GM23338 (cell line): ENCODE results near the gene CIT. TPM values are rescaled to one million over a fixed set of nuclear protein-coding genes. Genes with fewer than 3 reads are reported as not detected.

Experiments
- ATAC-seq: fragments of 200-7000 bp; cut with Tn5 transposase; 3 replicates; pipeline ENCODE4 v1.9.1; 2020
- DNase-seq: peaks from one replicate; pipeline ENCODE4 v3.0.0-alpha.2; 2015; ENCODE audit warnings: low spot score
- H2AFZ ChIP-seq: fragments of 200-600 bp; sonication (generic); 2 replicates; pipeline ENCODE4 v1.8.0; 2016; ENCODE audit warnings: antibody characterized with exemption, mild to moderate bottlenecking, moderate library complexity
- H3F3A ChIP-seq: fragments of 200-600 bp; sonication (generic); replicated peaks from 2 replicates; pipeline ENCODE4 v1.8.0; 2017; ENCODE audit warnings: antibody characterized with exemption, mixed run types, low read depth
- H3K27ac ChIP-seq: fragments of 200-600 bp; sonication (generic); 2 replicates; pipeline ENCODE4 v1.6.1; 2016; ENCODE audit warnings: low read depth
- H3K27me3 ChIP-seq: fragments of 200-600 bp; sonication (generic); 2 replicates; pipeline ENCODE4 v1.8.0; 2016; ENCODE audit warnings: mild to moderate bottlenecking, mixed run types, moderate library complexity; ENCODE audit not compliant: insufficient read depth
- H3K36me3 ChIP-seq: fragments of 200-600 bp; sonication (generic); 2 replicates; pipeline ENCODE4 v1.8.0; 2016; ENCODE audit warnings: mild to moderate bottlenecking; ENCODE audit not compliant: insufficient read depth
- H3K4me1 ChIP-seq: fragments of 200-600 bp; sonication (generic); 2 replicates; pipeline ENCODE4 v1.8.0; 2016; ENCODE audit warnings: mild to moderate bottlenecking, moderate library complexity; ENCODE audit not compliant: insufficient read depth
- H3K4me2 ChIP-seq: fragments of 200-600 bp; sonication (generic); 2 replicates; pipeline ENCODE4 v1.7.1; 2017; ENCODE audit warnings: mixed run types
- H3K4me3 ChIP-seq: fragments of 200-600 bp; sonication (generic); 2 replicates; pipeline ENCODE4 v1.6.1; 2016; ENCODE audit warnings: mixed run types
- H3K79me2 ChIP-seq: fragments of 200-600 bp; sonication (generic); replicated peaks from 2 replicates; pipeline ENCODE4 v1.8.0; 2017; ENCODE audit warnings: mild to moderate bottlenecking; ENCODE audit not compliant: insufficient read depth
- H3K9me2 ChIP-seq: fragments of 200-600 bp; sonication (generic); 2 replicates; pipeline ENCODE4 v1.8.0; 2017; ENCODE audit not compliant: insufficient read depth
- H4K20me1 ChIP-seq: fragments of 200-600 bp; sonication (generic); replicated peaks from 2 replicates; pipeline ENCODE4 v1.8.0; 2017; ENCODE audit warnings: mild to moderate bottlenecking; ENCODE audit not compliant: insufficient read depth
- H3K27ac Mint-ChIP-seq: 2 replicates; pipeline ENCODE4 v1.8.0; 2020; ENCODE audit warnings: inconsistent platforms, mild to moderate bottlenecking, moderate library complexity, mixed read lengths
- H3K27me3 Mint-ChIP-seq: 3 replicates; pipeline ENCODE4 v1.8.0; 2022; ENCODE audit warnings: low read depth, mild to moderate bottlenecking, moderate library complexity, mixed read lengths, inconsistent platforms; ENCODE audit not compliant: insufficient read depth, poor library complexity
- H3K36me3 Mint-ChIP-seq: 3 replicates; pipeline ENCODE4 v1.8.0; 2021; ENCODE audit warnings: low read depth, mild to moderate bottlenecking, inconsistent platforms, moderate library complexity, mixed read lengths
- H3K4me1 Mint-ChIP-seq: 3 replicates; pipeline ENCODE4 v1.8.0; 2020; ENCODE audit warnings: mild to moderate bottlenecking, inconsistent platforms, mixed read lengths
- H3K4me3 Mint-ChIP-seq: 3 replicates; pipeline ENCODE4 v1.8.0; 2021; ENCODE audit warnings: moderate library complexity, mild to moderate bottlenecking, inconsistent platforms, mixed read lengths
- H3K9me3 Mint-ChIP-seq: 3 replicates; pipeline ENCODE4 v1.8.0; 2020; ENCODE audit warnings: moderate library complexity, mild to moderate bottlenecking, inconsistent platforms, mixed read lengths
- CREB1 ChIP-seq: fragments of 250-450 bp; sonication (Bioruptor Pico); IDR thresholded peaks from 2 replicates; pipeline ENCODE4 v1.5.0; 2020; ENCODE audit warnings: low read depth, mild to moderate bottlenecking, moderate library complexity
- CTCF ChIP-seq, 2 experiments: fragments of 200-600 bp in 1 of 2; sonication (generic) in 1 of 2; conservative IDR thresholded peaks; 2 replicates each; pipeline versions ENCODE4 v1.5.1 to v1.6.1; 2016 to 2017; ENCODE audit warnings: antibody characterized with exemption in 2 of 2, low read depth in 2 of 2, mild to moderate bottlenecking in 2 of 2, moderate library complexity in 1 of 2
- ETS1 ChIP-seq: IDR thresholded peaks from 2 replicates; pipeline ENCODE4 v1.6.1; 2016; ENCODE audit warnings: antibody characterized with exemption
- EZH2 ChIP-seq: fragments of 200-600 bp; sonication (generic); IDR thresholded peaks from one replicate; pipeline ENCODE4 v1.8.0; 2017; ENCODE audit warnings: antibody characterized with exemption, mild to moderate bottlenecking, low read depth; ENCODE audit not compliant: unreplicated experiment
- EZH2phosphoT487 ChIP-seq: fragments of 200-600 bp; sonication (generic); IDR thresholded peaks from one replicate; pipeline ENCODE4 v1.8.1; 2018; ENCODE audit warnings: antibody characterized with exemption; ENCODE audit not compliant: unreplicated experiment
- JUNB ChIP-seq: IDR thresholded peaks from one replicate; pipeline ENCODE4 v1.6.1; 2016; ENCODE audit warnings: antibody characterized with exemption; ENCODE audit not compliant: unreplicated experiment
- NANOG ChIP-seq: IDR thresholded peaks from 2 replicates; pipeline ENCODE4 v1.6.1; 2016; ENCODE audit warnings: antibody characterized with exemption, borderline replicate concordance
- POLR2AphosphoS5 ChIP-seq: IDR thresholded peaks from 2 replicates; pipeline ENCODE4 v1.6.1; 2016; ENCODE audit warnings: antibody characterized with exemption, low read depth
- REST ChIP-seq: IDR thresholded peaks from one replicate; pipeline ENCODE4 v1.6.1; 2018; ENCODE audit warnings: antibody characterized with exemption; ENCODE audit not compliant: unreplicated experiment
- STAT1 ChIP-seq: IDR thresholded peaks from one replicate; pipeline ENCODE4 v1.6.1; 2016; ENCODE audit warnings: antibody characterized with exemption; ENCODE audit not compliant: unreplicated experiment
- ZNF114 ChIP-seq: fragments of 250-450 bp; sonication (Bioruptor Pico); IDR thresholded peaks from 2 replicates; pipeline ENCODE4 v1.5.0; 2020; ENCODE audit warnings: mild to moderate bottlenecking, moderate library complexity
- ZNF331 ChIP-seq: fragments of 250-450 bp; sonication (Bioruptor Pico); IDR thresholded peaks from 2 replicates; pipeline ENCODE4 v1.5.0; 2020; ENCODE audit warnings: low read depth, mild to moderate bottlenecking, moderate library complexity
- ZNF462 ChIP-seq: fragments of 250-450 bp; sonication (Bioruptor Pico); IDR thresholded peaks from 2 replicates; pipeline ENCODE4 v1.5.0; 2020; ENCODE audit warnings: mild to moderate bottlenecking, moderate library complexity
- polyA plus RNA-seq: library from polyadenylated mRNA; unstranded; fragments of >200 nt; fragmentation: Nextera tagmentation; extraction: Ambion mirVana; gene quantifications from 2 replicates; pipeline ENCODE4 v1.2.1, GENCODE V29; 2016
- total RNA-seq: library from RNA; depleted of rRNA; stranded (reverse); fragments of >200 nt; shearing (Covaris generic); gene quantifications from 2 replicates; pipeline ENCODE4 v1.2.3, GENCODE V29; 2014

Gene CIT
- total and polyA plus RNA-seq, 2 experiments from 2014 or later: 9.7 to 47.8 TPM

GRCh38 chr12:119700078-119700477, 177.0 kb downstream of the CIT start (continued):
- no peak for TF ChIP-seq ZNF114

- Histone ChIP-seq H3F3A (no peaks in the 10 kb centered on the region), H4K20me1 (no peaks in the 10 kb centered on the region; the same call in 1 of the 2 replicates), H3K4me3 (no peak overlapping the region), H3K9me2 (no peaks in the 10 kb centered on the region), H2AFZ (no peak overlapping the region), H3K79me2 (no peaks in the 10 kb centered on the region), H3K4me2 (no peak overlapping the region), H3K27me3 (no peaks in the 10 kb centered on the region), H3K36me3 (peaks cover 13% of the 10 kb centered on the region), H3K27ac (no peak overlapping the region), H3K4me1 (no peaks in the 10 kb centered on the region)
- DNase-seq (no peak), ATAC-seq (no peak)
- H3K4me1 Mint-ChIP-seq: peaks cover 7% of the 10 kb centered on the region; the same call in 2 of the 3 replicates
- H3K36me3 Mint-ChIP-seq: peaks cover 48% of the 10 kb centered on the region
- TF ChIP-seq JUNB (no peak), ZNF462 (CRISPR knock-in tag) (no peak), EZH2 (no peak), POLR2AphosphoS5 (no peak), CTCF (conservative IDR thresholded peaks at IDR 0.05; ENCODE audit: low read depth in 2 of 2) (no peak), ZNF331 (CRISPR knock-in tag) (no peak), ZNF114 (no peak), NANOG (no peak), ETS1 (no peak), STAT1 (no peak), REST (no peak), CREB1 (CRISPR knock-in tag) (no peak), EZH2phosphoT487 (no peak)
- no peak overlapping the region for H3K27ac Mint-ChIP-seq
- no peaks in the 10 kb centered on the region for H3K9me3 Mint-ChIP-seq
- no peak overlapping the region for H3K4me3 Mint-ChIP-seq
- peaks cover 6% of the 10 kb centered on the region for H3K27me3 Mint-ChIP-seq
Measured at GRCh38 chr12:119699199-119699760, 177.8 kb downstream of the CIT start.
